ENCODE results near the gene ASXL2. TPM values are rescaled to one million over a fixed set of nuclear protein-coding genes. Genes with fewer than 3 reads are reported as not detected.

The ASXL2 gene
- total and polyA plus RNA-seq, 2 of the 13 experiments (the other 11 are each of a cell fraction or from before 2014, with no cell fraction given): 12.1 to 19.2 TPM

- H2AFZ ChIP-seq (ENCODE audit: low read length): no peak overlapping the region
- TF ChIP-seq ISL2 (CRISPR knock-in tag; IDR thresholded peaks at IDR 0.05) (no peak), ZFP36 (IDR thresholded peaks at IDR 0.05; ENCODE audit: borderline replicate concordance, low read depth, low read length, partially characterized antibody) (no peak), ATF7 (IDR thresholded peaks at IDR 0.05) (no peak), ATF7 (CRISPR knock-in tag; IDR thresholded peaks at IDR 0.05) (no peak), GATAD2A (CRISPR knock-in tag; IDR thresholded peaks at IDR 0.05) (no peak), ZNF251 (CRISPR knock-in tag; IDR thresholded peaks at IDR 0.05) (no peak), TAF1 (CRISPR knock-in tag; IDR thresholded peaks at IDR 0.05) (no peak), PAX8 (CRISPR knock-in tag; IDR thresholded peaks at IDR 0.05; ENCODE audit: borderline replicate concordance) (no peak), KLF16 (CRISPR knock-in tag; IDR thresholded peaks at IDR 0.05) (no peak), HMG20A (CRISPR knock-in tag; IDR thresholded peaks at IDR 0.05; ENCODE audit: borderline replicate concordance) (no peak), MAFK (conservative IDR thresholded peaks at IDR 0.05 in 1 of 2, IDR thresholded peaks at IDR 0.05 in 1 of 2; ENCODE audit: low read length in 2 of 2) (no peak), MYNN (CRISPR knock-in tag; IDR thresholded peaks at IDR 0.05; ENCODE audit: low read depth) (no peak), ZNF577 (CRISPR knock-in tag; IDR thresholded peaks at IDR 0.05; ENCODE audit: borderline replicate concordance, low read depth) (no peak), CREB3 (CRISPR knock-in tag; IDR thresholded peaks at IDR 0.05) (no peak)
- peaks cover 22% of the 10 kb centered on the region for H3K4me1 ChIP-seq (ENCODE audit: insufficient read depth, low read length)
- DNase-seq (ENCODE audit: low spot score) (no peak), ATAC-seq (no peak), FAIRE-seq (no peak)
- no TSS peak for BruUV-seq (replicated peaks)
- H3K36me3 ChIP-seq (replicated peaks in 1 of 2; ENCODE audit: control insufficient read depth in 1 of 2, insufficient read depth in 2 of 2, low read length in 2 of 2): no peaks in the 10 kb centered on the region
- H3K9me3 ChIP-seq (ENCODE audit: low read length): no peaks in the 10 kb centered on the region
- H3K79me2 ChIP-seq (ENCODE audit: insufficient read depth, low read length): no peaks in the 10 kb centered on the region
- no peak overlapping the region for H3K9ac ChIP-seq (ENCODE audit: insufficient read depth, low read depth, low read length)
- no peak overlapping the region for H3K4me2 ChIP-seq (ENCODE audit: low read depth, low read length)
- H4K20me1 ChIP-seq (ENCODE audit: insufficient read depth, low read length): no peaks in the 10 kb centered on the region
- intact Hi-C loops (cut with micrococcal nuclease; ENCODE audit: unreplicated experiment) (no loop called here), in situ Hi-C loops (cut with HindIII; ENCODE audit: extremely low pct_ligation_motif_present, low pct_unique_long_range_greater_than_20kb) (no loop called here)
- no peak overlapping the region for H3K4me3 ChIP-seq (replicated peaks in 1 of 3; ENCODE audit: insufficient read depth in 1 of 3, low read depth in 2 of 3, low read length in 3 of 3)
- no peak overlapping the region for H3K27ac ChIP-seq (ENCODE audit: extremely low read length, insufficient read depth, low read length)
- POLR2A ChIA-PET: interaction anchor here (0.8 to 1.6 kb wide), 3 partner anchors 9 to 25 kb away, joined by 3 read pairs; no protein-coding TSS in a partner anchor
- CTCF ChIA-PET (ENCODE audit: low intra/inter-chr PET ratio, low total read pairs): no interaction called here
- peaks cover 3 to 34% of the 10 kb centered on the region in 2 experiments; a peak in 3 of 5 replicates for H3K27me3 ChIP-seq (ENCODE audit: control insufficient read depth in 1 of 2, insufficient read depth in 2 of 2, low read length in 2 of 2)
These were observed 179.5 kb downstream of the ASXL2 start for GRCh38 chr2:25698752-25699151.
